ENCODE results near the gene WDR37.
A peak's percentile ranks its signal among the peaks of the same experiment; 100 is the strongest.
"Not testable (repeated sequence)": the region's sequence is repeated elsewhere in the genome, so short reads cannot be mapped to it uniquely, and the experiment has no call there.

Gene WDR37

DNA sequence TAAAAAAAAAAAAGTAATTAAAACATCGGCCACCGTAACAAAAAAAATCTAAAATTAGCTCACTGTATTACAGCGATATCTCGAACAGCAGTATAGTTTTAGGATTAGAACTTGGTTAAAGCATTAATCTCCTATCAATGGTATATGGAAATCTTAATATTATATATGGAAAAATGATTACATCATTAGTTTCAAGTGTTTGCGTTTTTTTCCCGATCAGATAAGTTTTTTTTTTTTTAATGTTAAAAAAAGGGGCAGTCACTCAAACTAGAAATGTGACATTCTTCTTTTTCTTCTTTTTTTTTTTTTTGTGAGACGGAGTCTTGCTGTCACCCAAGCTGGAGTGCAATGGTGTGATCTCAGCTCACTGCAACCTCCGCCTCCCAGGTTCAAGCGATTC, 14.7 kb upstream of the WDR37 start:
- no peak for DNase-seq (ENCODE audit: low read depth, low spot score)

DNA sequence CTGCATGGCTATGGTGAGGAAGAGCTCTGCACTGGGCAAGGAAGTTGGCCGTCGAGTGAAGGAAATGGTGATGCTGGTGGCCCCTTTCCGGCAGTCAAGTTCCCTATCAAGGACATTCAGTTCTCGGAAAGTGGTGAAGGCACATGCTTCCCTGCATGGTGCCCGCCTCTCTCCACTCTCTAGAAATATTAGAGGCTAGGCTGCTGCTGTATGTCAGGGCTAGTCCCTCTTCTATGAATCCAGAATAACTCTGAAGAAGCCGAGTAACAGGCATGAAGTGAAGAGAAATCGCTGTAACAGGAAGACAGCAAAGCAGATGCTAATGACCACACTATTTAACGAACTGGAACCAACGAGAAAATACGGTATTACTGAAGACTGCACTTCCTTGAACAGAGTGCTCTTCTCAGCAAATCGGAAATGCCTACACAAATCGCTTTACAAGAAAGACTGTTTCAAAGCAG, 12.6 kb upstream of the WDR37 start:
- no peak for DNase-seq (ENCODE audit: low read depth, low spot score)

DNA sequence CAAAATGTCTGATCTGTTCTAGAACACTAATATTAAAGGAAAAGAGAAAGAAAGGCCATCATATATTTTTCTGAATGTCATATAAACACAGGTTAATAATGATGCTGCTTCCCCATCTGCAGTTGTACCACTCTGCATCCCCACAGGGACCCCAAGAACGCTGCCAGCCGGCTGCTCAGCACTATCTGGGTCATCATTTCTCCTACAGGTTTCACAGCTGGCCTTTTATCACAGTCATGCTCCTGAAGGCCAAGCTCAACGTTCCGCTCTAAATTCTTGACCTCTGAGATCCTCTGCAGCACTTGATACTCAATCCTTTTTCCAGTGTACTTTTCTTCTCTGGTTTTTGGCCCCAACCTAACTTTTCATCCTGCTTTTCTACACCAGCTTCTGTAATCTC, 12.0 kb upstream of the WDR37 start:
- DNase-seq (ENCODE audit: low read depth, low spot score), result no peak

DNA sequence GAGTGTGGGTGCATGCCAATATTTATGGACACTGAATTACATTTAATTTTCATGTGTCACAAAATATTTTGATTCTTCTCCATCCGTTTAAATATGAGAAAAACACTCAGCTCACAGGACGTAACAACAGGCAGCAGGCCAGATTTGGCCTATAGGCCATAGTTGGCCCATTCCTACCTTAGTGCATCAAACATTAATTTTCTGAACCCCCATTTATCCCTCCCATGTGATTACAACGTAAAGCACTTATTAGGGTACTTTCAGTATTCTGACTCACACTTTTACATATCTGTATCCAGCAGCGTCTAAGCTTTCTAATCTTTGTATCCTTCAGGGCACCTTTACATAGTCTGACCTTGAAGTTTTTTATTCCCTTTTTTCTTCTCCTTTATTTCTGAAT, 11.2 kb upstream of the WDR37 start:
- no peak for DNase-seq (ENCODE audit: low read depth, low spot score)

DNA sequence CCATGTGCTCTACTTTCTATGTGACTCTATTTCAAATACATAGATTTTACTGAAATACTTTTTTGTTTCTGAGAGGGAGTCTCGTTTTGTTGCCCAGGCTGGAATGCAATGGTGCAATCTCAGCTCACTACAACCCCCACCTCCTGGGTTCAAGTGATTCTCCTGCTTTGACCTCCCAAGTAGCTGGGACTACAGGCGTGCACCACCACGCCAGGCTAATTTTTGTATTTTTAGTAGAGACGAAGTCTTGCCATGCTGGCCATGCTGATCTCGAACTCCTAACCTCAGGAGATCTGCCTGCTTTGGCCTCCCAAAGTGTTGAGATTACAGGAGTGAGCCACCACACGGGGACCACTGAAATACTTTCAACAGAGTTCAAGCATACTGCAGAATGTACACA, 10.8 kb upstream of the WDR37 start:
- DNase-seq (ENCODE audit: low read depth, low spot score), result no peak

DNA sequence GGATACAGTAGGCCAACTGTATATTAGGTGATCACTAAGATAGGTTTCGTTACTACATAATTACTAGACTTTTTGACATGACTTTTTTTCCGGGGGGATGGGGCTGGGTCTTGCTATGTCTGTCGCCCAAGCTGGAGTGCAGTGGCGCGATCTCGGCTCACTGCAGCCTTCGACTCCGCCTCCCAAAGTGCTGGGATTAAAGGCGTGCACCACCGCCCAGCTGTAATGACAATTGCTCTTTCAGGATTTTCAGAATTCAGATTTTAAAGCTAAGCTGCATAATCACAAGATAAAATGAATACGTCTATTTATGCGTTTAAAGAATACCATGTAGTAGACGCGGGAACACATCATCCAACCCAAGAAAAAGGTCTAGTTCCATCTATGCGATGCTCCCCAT, 8.2 kb upstream of the WDR37 start:
- DNase-seq (ENCODE audit: low read depth, low spot score), result no peak

DNA sequence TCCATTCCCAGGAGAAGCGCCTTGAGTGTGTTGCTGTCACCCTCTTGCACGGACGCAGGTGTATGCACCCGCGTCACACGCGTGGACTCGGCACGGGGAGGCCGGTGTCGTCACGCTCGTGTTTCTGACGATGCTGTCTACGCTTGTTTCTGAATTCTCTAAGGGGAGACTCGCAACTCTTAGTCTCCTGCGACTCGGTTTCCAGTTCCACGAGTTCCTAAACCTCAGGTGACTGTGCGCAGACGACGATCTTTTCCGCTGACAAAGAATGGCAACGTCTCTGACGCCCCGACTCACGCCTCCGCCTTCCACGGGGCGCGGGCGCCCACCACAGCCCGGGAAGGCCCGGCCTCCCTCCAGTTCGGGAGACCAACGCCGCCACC, 7.8 kb upstream of the WDR37 start:
- DNase-seq (ENCODE audit: low read depth, low spot score), result no peak

DNA sequence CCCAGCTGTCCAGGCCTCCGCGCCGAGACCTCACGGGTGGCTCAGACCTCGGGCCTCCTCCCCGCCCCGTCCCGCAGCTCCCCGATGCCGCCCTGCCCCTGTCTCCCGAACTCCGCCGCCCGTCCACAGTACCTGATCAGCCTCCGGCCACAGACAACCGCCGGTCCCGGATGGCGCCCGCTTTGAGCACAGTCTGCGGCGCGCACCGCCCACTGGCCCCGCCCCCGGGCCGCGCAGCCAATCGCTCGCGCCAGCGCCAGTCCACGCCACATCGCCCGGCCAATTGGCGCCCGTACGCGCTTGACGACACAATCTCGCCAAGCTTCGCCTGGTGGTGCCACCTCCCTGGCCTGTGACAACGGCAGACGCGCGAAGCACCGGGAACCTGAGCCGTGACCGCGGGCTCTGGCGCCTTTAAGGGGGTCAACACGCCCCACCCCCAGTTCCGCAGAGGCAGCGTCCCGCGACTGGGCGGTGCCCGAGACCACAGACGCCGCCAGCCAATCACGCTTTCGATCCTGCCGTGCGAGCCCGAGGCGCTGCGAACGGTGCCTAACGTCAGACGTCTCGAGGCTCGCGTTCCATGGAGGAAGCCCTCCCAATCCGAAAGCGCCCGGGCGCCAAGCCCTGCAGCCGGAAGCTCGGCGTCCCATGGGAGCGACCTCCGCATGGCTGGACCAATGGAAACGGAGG, 7.3 kb upstream of the WDR37 start, which contains the start of gene IDI1:
IDI1 (minus strand) TSS at position 388 of the 693 bp plus-strand sequence; CDS start at position 272, 116 bp downstream.
- peak; percentile 99 for DNase-seq (ENCODE audit: low read depth, low spot score)

DNA sequence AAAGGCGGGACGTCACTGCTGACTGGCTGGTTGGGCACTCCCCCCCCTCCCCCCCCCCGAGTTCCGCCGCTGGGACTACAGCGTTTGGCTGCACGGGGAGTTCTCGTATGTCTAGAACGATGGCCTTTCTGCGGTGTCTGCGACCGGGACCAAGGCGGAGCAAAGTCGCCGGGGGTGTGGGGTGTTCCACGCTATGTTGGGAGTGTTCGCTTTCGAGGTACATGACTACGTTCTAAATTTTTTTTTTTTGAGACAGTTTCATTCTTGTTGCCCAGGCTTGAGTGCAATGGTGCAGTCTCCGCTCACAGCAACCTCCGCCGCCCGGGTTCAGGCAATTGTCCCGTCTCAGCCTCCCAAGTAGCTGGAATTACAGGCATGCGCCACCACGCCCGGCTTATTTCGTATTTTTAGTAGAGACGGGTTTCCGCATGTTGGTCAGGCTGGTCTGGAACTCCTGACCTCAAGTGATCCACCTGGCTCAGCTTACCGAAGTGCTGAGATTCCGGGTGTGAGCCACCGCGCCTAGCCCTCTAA, 6.7 kb upstream of the WDR37 start:
- no peak for DNase-seq (ENCODE audit: low read depth, low spot score)

DNA sequence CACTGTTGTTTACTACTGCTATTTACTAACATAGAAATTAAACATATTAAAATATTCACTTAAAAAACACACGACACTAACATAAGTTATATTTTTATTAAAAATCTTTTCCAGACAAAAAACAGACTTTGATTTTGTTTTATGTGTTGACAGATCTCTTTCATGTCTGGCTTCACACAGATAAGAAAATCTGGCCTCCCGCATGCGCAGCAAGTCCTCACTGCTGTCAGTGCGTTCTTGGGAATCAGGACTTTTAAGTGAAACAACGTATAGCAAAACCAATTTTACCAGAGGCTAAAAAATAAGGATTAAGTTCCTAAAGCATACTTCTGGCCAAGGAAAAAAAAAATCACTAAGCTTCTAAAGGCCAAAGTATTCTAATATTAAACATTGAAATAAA, 6.0 kb upstream of the WDR37 start:
- DNase-seq (ENCODE audit: low read depth, low spot score), result no peak

DNA sequence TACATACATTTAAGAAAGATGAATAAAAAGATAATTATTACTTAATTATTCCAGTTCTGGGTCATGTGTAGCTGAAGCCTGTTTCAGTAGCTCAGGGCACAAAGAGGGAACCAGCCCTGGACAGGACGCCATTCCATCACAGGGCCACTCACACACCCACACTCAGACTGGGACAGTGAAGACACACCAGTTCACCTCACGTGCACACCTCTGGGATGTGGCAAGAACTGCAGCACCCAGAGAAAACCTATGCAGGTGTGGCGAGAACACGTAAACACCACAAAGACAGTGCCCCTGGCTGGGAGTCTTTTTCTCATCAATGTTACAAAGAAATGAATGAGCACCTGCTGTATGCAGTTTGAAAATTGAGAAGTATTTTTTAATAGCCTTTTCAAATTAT, 5.6 kb upstream of the WDR37 start:
- DNase-seq (ENCODE audit: low read depth, low spot score), result no peak

DNA sequence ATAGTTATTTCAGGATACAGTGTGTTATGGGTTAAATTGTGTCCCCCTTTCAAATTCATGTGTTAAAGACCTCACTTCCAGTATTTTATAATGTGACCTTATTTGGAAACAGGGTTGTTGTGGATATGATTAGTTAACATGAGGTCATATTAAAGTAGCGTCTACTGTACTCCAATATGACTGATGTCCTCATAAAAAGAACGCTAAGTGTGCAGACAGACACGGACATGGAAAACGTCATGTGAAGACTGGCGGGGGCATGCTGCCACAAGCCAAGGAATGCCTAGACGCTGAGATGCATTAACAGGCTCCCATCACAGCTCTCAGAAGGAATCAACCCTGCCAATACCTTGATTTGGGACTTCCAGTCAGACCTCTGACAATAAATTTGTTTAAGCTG, 1.5 kb upstream of the WDR37 start:
- DNase-seq (ENCODE audit: low read depth, low spot score), result no peak

DNA sequence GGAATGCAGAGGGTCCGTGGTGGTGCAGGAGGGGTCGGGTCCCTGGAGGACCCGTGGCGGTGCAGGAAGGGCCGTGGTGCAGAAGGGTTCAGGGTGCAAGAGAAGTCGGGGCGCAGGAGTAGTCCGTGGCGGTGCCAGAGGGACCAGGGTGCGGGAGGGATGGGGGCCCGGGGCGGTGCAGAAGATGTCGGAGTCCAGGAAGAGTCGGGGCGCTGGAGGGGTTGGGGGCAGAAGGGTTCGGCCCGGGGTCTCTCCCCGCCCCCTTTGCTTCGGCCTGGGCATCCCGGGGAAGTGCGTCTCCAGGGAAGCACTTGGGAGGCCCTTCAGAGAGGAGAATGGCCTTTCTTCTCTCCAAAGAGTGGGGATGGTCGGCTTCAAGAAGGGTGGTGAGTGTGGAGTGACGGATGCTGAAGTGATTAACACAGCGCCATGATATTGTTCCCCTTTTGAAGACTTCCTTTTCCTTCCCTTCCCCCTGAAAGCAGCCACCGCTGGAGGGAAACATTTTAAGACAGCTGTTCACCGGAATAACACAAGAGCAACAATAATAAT, 997 bp downstream of the WDR37 start:
- no peak for DNase-seq (ENCODE audit: low read depth, low spot score)

DNA sequence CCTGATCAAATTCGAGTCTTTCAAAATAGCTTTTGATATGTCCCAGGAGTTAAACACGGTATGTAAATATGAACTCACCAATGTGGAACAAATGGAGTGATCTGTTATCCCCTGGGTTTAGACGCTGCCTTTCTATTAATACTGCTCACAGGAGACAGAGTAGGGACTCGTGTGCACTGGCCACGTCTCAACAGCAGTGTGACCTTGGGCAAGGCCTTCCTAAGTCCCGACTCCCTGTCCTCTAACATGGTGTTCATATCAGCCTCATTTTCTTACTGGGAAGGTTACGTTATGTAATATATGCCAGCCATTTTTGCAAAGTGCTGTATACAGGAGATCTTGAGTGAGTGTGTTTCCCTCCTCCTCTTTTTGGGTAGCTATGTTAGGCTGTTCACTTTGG, 1.8 kb downstream of the WDR37 start:
- DNase-seq (ENCODE audit: low read depth, low spot score), result no peak

DNA sequence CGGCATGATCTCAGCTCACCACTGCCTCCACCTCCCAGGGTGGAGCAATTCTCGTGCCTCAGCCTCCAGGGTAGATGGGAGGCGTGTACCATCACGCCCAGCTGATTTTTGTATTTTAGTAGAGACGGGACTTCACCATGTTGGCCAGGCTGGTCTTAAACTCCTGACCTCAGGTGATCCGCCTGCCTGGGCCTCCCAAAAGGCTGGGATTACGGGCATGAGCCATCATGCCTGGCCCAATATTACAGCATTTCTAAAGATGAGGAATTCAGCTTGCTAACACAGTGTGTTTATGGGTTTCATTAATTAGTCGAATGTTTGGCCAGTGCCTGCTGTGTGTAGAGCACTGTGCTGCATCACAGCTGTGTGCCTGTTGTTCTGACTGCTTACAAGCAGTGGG, 3.7 kb downstream of the WDR37 start:
- no peak for DNase-seq (ENCODE audit: low read depth, low spot score)

DNA sequence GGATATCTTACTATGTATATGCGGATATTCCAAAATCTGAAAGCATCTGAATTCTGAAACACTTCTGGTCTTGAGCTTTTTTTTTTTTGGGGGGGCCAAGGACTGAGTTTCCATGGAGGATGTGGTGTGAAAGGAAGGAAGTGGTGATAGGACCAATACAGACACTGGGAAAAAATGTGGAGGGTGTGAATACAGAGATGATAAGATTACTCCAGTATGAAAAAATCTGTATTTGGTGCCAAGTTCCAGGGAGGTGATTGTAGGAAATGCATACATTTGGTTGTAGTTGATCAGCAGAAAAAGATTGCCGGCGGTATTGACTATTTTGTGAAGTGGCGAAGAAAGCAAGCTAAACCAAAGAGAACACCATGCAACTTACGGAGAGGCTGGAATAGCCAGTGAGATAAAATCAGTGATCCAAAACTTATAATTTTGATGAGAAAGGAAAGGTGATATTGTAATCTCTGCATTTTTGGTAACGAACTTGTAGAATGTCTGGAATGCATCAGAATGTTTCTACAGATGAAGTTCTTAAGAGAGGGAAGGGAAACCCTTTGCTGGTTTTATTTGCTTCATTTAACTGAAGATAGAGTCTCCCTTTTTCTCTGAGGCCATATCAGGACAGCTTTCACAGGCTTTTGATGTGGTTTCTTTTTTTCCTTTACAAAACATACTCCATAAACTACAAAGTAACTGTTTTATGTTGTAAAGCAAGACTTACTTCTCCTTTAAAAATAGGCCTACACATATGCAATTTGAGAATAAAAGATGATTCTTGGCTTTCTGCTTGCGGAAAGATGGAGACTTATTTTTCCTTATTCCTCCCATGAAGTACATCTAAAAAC, 6.0 kb downstream of the WDR37 start:
- no peak for DNase-seq (ENCODE audit: low read depth, low spot score)

DNA sequence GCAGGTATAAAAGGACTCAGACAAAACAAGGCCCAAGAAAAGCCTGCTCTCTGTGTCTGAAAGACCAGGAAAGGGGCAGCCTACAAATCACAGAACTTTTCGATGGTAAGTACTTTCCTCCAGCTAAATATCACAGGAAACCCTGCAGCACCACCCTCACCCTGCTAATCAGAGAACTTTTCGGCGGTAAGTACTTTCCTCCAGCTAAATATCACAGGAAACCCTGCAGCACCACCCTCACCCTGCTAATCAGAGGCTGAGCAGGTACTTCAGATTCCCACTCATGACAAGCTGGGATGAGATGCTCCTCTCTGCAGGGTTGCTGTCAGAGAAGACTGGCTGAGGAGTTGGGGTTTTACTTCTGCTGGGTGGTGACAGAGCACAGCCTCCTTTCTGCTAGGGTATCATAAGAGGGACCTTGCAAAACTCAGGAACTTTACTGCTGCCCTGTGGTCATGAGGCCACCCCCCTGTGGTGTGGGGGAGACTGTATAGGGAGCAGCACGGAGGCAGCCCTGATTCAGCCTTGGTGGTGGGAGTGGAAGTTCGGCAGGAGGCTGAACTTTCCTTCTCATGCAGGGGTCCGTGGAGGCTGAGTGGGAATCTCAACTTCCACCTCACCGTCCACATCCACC, 7.2 kb downstream of the WDR37 start:
- no peak for DNase-seq (ENCODE audit: low read depth, low spot score)

DNA sequence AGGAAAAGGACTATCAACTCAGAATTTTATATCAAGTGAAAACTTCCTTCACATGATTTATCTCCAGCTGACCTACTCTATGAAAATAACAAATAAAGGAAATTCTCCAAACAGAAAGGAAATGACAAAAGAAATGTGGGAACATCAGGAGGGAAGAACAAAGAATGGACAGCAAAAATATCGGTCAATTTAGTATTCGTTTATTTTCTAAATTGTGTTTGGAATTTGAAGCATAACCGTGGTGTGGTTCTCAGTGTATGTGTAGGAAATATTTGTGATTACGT, 8.7 kb downstream of the WDR37 start:
- no peak for DNase-seq (ENCODE audit: low read depth, low spot score)

DNA sequence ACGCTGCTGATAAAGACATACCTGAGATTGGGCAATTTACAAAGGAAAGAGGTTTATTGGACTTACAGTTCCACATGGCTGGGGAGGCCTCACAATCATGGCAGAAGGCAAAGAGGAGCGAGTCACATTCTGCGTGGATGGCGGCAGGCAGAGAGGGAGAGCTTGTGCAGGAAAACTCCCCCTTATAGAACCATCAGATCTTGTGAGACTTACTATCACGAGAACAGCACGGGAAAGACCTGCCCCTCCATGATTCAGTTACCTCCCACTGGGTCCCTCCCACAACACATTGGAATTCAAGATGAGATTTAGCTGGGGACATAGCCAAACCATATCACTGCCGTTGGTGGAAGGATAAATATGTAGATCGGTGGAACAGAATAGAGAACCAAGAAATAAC, 10.5 kb downstream of the WDR37 start:
- not testable (repeated sequence) for DNase-seq (ENCODE audit: low read depth, low spot score)

DNA sequence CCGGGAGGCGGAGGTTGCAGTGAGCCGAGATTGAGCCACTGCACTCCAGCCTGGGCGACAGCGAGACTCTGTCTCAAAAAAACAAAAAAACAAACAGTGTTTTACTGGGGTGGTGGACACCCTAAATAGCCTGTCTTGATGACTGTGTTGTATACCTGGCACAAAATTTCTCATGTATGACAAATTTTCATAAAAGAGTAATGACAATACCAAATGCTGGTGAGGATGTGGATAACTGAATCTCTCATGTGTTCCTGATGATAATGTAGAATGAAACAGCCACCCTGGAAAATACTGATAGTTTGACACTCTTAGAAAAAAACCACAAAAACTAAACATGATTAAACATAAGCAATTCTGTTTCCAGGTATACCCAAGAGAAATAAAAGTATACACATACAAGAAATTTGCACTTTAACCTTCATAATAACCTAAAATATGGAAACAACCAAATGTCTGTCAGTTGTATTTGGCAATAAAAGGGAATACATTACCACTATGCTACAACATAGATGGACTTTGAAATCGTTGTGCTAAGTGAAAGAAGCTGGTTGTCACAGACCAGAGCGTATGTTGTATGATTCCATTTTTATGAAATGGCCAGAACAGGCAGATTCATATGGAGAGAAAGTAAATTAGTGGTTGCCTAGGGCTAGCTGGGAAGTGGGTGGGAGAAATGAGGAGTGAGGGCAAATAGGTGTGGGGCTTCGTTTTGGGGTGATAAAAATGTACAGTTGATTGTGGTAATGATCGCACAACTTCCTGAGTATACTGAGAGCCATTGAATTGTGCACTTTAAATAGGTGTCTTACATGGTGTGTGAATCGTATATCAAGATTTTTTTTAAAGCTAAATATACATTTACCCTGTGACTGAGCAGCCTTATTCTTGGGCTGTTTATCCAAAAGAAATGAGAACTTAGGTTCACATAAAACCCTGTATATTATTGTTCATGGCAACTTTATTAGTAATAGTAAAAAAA, 12.5 kb downstream of the WDR37 start:
- DNase-seq (ENCODE audit: low read depth, low spot score), result no peak

DNA sequence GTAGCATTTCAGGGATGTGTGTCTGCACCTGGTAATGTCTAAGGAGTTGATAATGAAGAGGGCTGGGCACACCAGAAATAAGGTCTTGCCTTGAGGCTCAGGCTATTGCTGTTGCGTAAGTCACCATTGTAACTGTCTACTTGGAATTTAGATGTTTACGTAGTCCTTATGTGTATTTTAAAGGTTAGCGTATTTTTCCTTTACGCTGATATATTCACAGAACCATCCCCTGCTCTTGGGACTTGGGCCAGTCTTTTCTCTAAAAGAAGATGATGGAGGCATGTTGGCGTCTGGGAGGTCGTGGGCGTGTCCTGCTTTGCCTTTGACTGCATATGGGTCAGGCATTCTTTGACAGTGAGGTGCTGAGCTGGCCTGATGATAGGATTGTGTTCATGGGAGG, 14.7 kb downstream of the WDR37 start:
- DNase-seq (ENCODE audit: low read depth, low spot score), result no peak
